Measurements from ENCODE around the gene LEKR1.
"Not testable (repeated sequence)": the region's sequence is repeated elsewhere in the genome, so short reads cannot be mapped to it uniquely, and the experiment has no call there.

Gene LEKR1

DNA sequence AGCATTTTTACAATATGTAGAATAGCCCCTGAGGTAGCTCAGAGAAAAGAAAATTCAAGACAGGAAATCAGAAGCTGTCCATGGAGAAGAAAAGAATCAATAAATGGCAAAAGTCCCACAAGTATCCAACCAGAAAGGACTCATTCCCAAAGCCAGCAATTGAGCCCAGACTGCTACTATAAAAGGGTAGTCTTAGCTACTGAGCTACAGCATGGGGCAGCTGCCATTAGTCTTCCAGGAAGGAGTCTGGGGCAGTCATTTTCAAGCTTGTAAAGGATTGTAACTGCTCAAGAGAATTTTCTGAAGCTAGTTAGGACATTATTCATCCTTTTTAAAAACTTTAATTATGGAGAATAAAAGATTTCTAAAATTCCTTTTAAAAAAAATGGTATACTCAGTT lies 10.5 kb downstream of the LEKR1 start:
- CTCF ChIA-PET, result no interaction called here
- Mint-ChIP-seq H3K4me3 (no peak overlapping the region), H3K36me3 (peaks cover 5% of the 10 kb centered on the region), H3K27ac (no peak overlapping the region), H3K9me3 (no peaks in the 10 kb centered on the region), H3K4me1 (peaks cover 3% of the 10 kb centered on the region), H3K27me3 (no peaks in the 10 kb centered on the region)
- no peak for DNase-seq

- no peak overlapping the region for H3K27ac Mint-ChIP-seq
- H3K27me3 Mint-ChIP-seq, result no peaks in the 10 kb centered on the region
- no peak for DNase-seq
- H3K4me3 Mint-ChIP-seq, result no peak overlapping the region
- peaks cover 3% of the 10 kb centered on the region for H3K4me1 Mint-ChIP-seq
- H3K36me3 Mint-ChIP-seq, result peaks cover 3% of the 10 kb centered on the region
- CTCF ChIA-PET, result no interaction called here
- no peaks in the 10 kb centered on the region for H3K9me3 Mint-ChIP-seq
Measured at GRCh38 chr3:156837115-156837514, 11.0 kb downstream of the LEKR1 start.

DNA sequence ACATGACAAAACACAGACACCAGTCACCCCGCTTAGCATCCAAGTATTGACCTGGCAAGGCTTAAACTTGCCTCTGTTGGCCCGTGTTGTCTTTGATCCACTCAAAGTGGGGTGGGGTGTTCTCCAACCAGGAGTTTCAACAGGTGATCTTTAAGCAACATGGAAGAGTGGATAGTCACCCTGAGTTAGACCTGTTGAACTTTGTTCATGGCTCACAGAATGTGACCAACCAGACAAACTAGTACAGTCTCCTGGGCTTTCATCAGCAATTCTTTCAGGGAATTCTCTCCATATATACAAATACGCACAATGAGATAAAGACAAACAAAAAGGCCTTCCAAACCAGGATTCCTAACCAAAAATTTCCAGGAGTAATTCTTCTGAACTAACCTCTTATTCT lies 11.9 kb downstream of the LEKR1 start:
- H3K4me1 Mint-ChIP-seq, result peaks cover 3% of the 10 kb centered on the region
- H3K9me3 Mint-ChIP-seq, result no peaks in the 10 kb centered on the region
- no peak for DNase-seq
- no peak overlapping the region for H3K4me3 Mint-ChIP-seq
- no peaks in the 10 kb centered on the region for H3K27me3 Mint-ChIP-seq
- CTCF ChIA-PET, result no interaction called here
- peaks cover 2% of the 10 kb centered on the region for H3K36me3 Mint-ChIP-seq
- no peak overlapping the region for H3K27ac Mint-ChIP-seq

GRCh38 chr3:156840826-156841689 lies 14.9 kb downstream of the LEKR1 start:
- no peaks in the 10 kb centered on the region for H3K27me3 Mint-ChIP-seq
- H3K36me3 Mint-ChIP-seq, result no peaks in the 10 kb centered on the region
- H3K4me1 Mint-ChIP-seq, result no peaks in the 10 kb centered on the region
- CTCF ChIA-PET, result no interaction called here
- DNase-seq, result no peak
- H3K9me3 Mint-ChIP-seq, result no peaks in the 10 kb centered on the region
- H3K27ac Mint-ChIP-seq, result no peak overlapping the region
- H3K4me3 Mint-ChIP-seq, result no peak overlapping the region

DNA sequence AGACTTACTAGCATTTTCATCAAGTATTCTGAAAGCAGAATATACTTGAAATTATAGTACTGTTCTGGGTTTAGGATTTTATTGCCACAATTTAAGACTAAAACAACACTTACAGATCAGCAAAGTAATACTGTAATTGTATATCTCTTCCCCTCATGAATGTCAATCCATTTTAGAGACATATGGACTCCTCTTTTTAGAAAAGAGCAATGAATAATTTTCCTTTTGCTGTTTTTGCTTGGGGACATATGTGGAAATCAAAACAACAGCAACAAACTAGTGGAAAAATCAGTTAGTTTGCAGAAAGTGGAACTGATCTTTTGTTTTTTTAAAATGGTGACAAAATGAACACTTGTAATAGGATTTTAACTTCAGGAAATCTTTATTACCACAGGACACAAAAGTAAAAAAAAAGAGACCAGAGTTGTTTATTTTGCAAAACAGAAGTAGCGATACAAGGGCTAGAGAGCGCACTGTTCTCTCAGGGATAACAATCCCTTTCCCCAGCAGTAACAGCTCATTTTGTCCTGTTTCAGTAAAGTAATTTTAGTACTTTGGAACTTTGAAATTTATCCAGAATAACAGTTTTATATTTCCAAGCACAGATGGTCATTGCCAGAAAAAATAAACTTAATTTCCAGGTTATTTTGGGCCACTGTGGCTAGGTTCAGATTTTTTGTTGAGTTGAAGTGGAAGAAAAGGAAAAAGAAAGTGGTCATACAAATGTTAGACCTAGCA lies 17.1 kb downstream of the LEKR1 start:
- no peaks in the 10 kb centered on the region for H3K9me3 Mint-ChIP-seq
- CTCF ChIA-PET, result no interaction called here
- no peaks in the 10 kb centered on the region for H3K4me1 Mint-ChIP-seq

DNA sequence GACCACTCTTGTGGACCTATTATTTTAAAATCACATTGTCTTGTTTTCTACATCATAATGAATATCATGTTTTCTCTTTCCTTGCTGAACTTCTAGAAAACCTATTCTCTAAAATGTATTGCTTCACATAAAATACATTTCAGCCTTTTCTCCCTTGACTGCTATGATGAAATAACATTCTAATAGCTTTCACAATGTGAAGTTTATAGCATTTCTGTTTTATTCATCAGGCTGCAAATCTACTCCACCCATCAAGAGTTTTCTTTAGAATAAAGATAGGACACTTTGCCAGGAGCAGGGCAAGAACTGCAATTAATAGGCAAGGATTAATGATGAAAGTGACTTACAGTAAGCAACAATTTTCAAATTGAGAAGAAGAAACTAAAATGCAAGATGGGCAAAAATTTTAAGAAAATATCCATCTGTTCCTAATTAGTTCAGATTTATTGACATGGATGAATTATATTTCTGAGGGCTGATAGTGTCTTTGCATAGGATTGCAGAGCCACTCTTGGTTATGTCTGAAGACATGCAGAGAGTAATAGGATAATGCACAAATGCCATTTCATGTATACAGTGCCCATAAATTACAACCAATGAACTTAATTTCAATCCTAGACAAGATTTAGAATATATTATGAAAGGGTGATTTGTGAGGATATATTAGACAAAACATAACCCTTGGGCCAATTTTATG lies 21.7 kb downstream of the LEKR1 start:
- DNase-seq, result no peak
- H3K9me3 Mint-ChIP-seq, result no peaks in the 10 kb centered on the region
- CTCF ChIA-PET, result no interaction called here
- H3K4me1 Mint-ChIP-seq, result no peaks in the 10 kb centered on the region
- no peak overlapping the region for H3K4me3 Mint-ChIP-seq
- peaks cover 4% of the 10 kb centered on the region for H3K27me3 Mint-ChIP-seq
- H3K36me3 Mint-ChIP-seq, result no peaks in the 10 kb centered on the region
- no peak overlapping the region for H3K27ac Mint-ChIP-seq

More for the DNA sequence above, 17.1 kb downstream of the LEKR1 start:
- Mint-ChIP-seq H3K27ac (no peak overlapping the region), H3K36me3 (no peaks in the 10 kb centered on the region), H3K27me3 (no peaks in the 10 kb centered on the region), H3K4me3 (no peak overlapping the region)
- DNase-seq, result no peak

DNA sequence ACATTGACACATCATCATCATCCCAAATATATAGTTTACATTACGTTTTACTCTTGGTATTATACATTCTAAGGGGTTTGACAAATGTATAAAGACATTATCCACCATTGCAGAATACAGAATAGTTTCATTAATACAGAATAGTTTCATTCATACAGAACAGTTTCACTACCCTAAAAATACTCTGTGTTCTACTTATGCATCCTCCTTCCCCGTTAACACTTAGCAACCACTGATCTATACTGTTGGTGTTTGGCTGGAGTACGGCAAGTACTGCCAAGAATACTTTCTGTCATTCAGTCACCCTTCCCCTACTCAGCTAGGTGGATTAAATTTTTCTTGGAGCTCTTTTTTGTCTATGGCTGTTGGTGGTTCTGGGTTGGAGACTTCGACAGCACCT lies 33.4 kb downstream of the LEKR1 start:
- peaks cover 6% of the 10 kb centered on the region for H3K4me1 Mint-ChIP-seq
- DNase-seq, result no peak
- CTCF ChIA-PET, result no interaction called here
- H3K4me3 Mint-ChIP-seq, result no peak overlapping the region
- H3K27ac Mint-ChIP-seq, result no peak overlapping the region
- H3K27me3 Mint-ChIP-seq, result no peaks in the 10 kb centered on the region
- H3K36me3 Mint-ChIP-seq, result peaks cover 2% of the 10 kb centered on the region
- no peaks in the 10 kb centered on the region for H3K9me3 Mint-ChIP-seq

- Mint-ChIP-seq H3K36me3 (peaks cover 2% of the 10 kb centered on the region), H3K27me3 (no peaks in the 10 kb centered on the region), H3K4me3 (no peak overlapping the region), H3K4me1 (peaks cover 6% of the 10 kb centered on the region), H3K27ac (no peak overlapping the region), H3K9me3 (no peaks in the 10 kb centered on the region)
- DNase-seq, result no peak
- CTCF ChIA-PET, result no interaction called here
Measured at GRCh38 chr3:156860873-156861272, 34.7 kb downstream of the LEKR1 start.

- CTCF ChIA-PET, result interaction anchor here (1.2 kb wide), 1 partner anchor 151 kb away, joined by 3 read pairs; no protein-coding TSS in a partner anchor
Measured at GRCh38 chr3:156862338-156862737, 36.2 kb downstream of the LEKR1 start.

GRCh38 chr3:156865732-156866131 lies 39.6 kb downstream of the LEKR1 start:
- CTCF ChIA-PET, result no interaction called here
- DNase-seq, result no peak
- no peak overlapping the region for H3K4me3 Mint-ChIP-seq
- peaks cover 2% of the 10 kb centered on the region for H3K9me3 Mint-ChIP-seq
- no peak overlapping the region for H3K27ac Mint-ChIP-seq
- H3K36me3 Mint-ChIP-seq, result peaks cover 2% of the 10 kb centered on the region
- H3K4me1 Mint-ChIP-seq, result peaks cover 5% of the 10 kb centered on the region
- no peaks in the 10 kb centered on the region for H3K27me3 Mint-ChIP-seq

More at GRCh38 chr3:156862338-156862737, 36.2 kb downstream of the LEKR1 start:
- no peak for DNase-seq
- no peak overlapping the region for H3K4me3 Mint-ChIP-seq
- H3K27ac Mint-ChIP-seq, result no peak overlapping the region
- peaks cover 2% of the 10 kb centered on the region for H3K36me3 Mint-ChIP-seq
- no peaks in the 10 kb centered on the region for H3K9me3 Mint-ChIP-seq
- H3K4me1 Mint-ChIP-seq, result peaks cover 6% of the 10 kb centered on the region
- H3K27me3 Mint-ChIP-seq, result no peaks in the 10 kb centered on the region

DNA sequence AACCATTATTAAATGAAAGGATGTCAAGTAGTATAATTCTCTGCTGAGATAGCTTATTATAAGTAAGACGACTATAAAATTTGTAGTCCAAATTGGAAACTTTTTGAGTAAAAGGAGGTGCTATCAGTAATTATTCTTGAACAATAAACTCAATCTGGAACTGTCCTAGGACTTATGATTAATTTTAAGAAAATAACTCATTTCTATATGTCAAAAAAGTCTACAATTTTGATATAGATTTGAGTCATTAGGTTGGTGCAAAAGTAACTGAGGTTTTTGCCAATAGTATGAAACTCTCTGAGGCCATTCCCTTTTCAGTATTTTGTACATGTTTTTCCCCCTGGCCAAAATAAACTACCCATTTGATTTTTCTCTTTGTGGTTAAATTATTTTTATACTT lies 41.0 kb downstream of the LEKR1 start:
- CTCF ChIA-PET, result no interaction called here
- Mint-ChIP-seq H3K27me3 (no peaks in the 10 kb centered on the region), H3K9me3 (peaks cover 6% of the 10 kb centered on the region), H3K4me3 (no peak overlapping the region), H3K36me3 (no peaks in the 10 kb centered on the region), H3K4me1 (no peaks in the 10 kb centered on the region), H3K27ac (no peak overlapping the region)
- DNase-seq, result no peak

- DNase-seq, result no peak
- Mint-ChIP-seq H3K27me3 (no peaks in the 10 kb centered on the region), H3K9me3 (peaks cover 11% of the 10 kb centered on the region), H3K4me3 (no peak overlapping the region), H3K4me1 (no peaks in the 10 kb centered on the region), H3K36me3 (no peaks in the 10 kb centered on the region), H3K27ac (no peak overlapping the region)
- CTCF ChIA-PET, result no interaction called here
Measured at GRCh38 chr3:156867920-156868319, 41.8 kb downstream of the LEKR1 start.

- H3K4me1 Mint-ChIP-seq, result no peaks in the 10 kb centered on the region
- peaks cover 42% of the 10 kb centered on the region for H3K9me3 Mint-ChIP-seq
- CTCF ChIA-PET, result no interaction called here
- H3K36me3 Mint-ChIP-seq, result no peaks in the 10 kb centered on the region
- H3K4me3 Mint-ChIP-seq, result no peak overlapping the region
- H3K27ac Mint-ChIP-seq, result no peak overlapping the region
- no peaks in the 10 kb centered on the region for H3K27me3 Mint-ChIP-seq
- DNase-seq, result no peak
Measured at GRCh38 chr3:156873906-156874305, 47.8 kb downstream of the LEKR1 start.

DNA sequence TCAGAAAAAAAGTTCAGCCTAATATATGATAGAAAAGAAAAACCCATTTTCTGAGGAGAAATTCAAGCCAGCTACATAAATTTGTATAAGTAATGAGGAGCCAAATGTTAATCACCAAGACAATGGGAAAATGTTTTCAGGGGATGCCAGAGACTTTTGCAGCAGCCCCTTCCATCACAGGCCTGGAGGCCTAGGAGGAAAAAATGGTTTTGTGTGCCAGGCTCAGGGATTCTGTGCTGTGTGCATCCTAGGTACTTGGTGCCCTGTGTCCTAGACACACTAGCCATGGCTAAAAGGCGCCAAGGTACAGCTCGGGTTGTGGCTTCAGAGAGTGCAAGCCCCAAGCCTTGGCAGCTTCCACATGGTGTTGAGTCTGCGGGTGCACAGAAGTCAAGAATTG lies 53.3 kb downstream of the LEKR1 start:
- CTCF ChIA-PET, H3K4me1 Mint-ChIP-seq, H3K4me3 Mint-ChIP-seq, H3K27me3 Mint-ChIP-seq, DNase-seq, H3K36me3 Mint-ChIP-seq, H3K27ac Mint-ChIP-seq: not testable (repeated sequence)
- peaks cover 35% of the 10 kb centered on the region for H3K9me3 Mint-ChIP-seq

Data from activated naive CD4-positive, alpha-beta T cell treated with anti-CD3 and anti-CD28 coated beads, Interleukin-2, amount 10 ng/mL, durations not matched to agents 7 days and 5 days (primary cell).